GM23338 (cell line): ENCODE results near the gene SDHAF4. TPM values are rescaled to one million over a fixed set of nuclear protein-coding genes. Genes with fewer than 3 reads are reported as not detected.

Experiments used
- ATAC-seq: fragments of 200-7000 bp; cut with Tn5 transposase; 3 replicates; pipeline ENCODE4 v1.9.1; 2020
- DNase-seq: peaks from one replicate; pipeline ENCODE4 v3.0.0-alpha.2; 2015; ENCODE audit warnings: low spot score
- H2AFZ ChIP-seq: fragments of 200-600 bp; sonication (generic); 2 replicates; pipeline ENCODE4 v1.8.0; 2016; ENCODE audit warnings: antibody characterized with exemption, mild to moderate bottlenecking, moderate library complexity
- H3F3A ChIP-seq: fragments of 200-600 bp; sonication (generic); replicated peaks from 2 replicates; pipeline ENCODE4 v1.8.0; 2017; ENCODE audit warnings: antibody characterized with exemption, mixed run types, low read depth
- H3K27ac ChIP-seq: fragments of 200-600 bp; sonication (generic); 2 replicates; pipeline ENCODE4 v1.6.1; 2016; ENCODE audit warnings: low read depth
- H3K27me3 ChIP-seq: fragments of 200-600 bp; sonication (generic); 2 replicates; pipeline ENCODE4 v1.8.0; 2016; ENCODE audit warnings: mild to moderate bottlenecking, mixed run types, moderate library complexity; ENCODE audit not compliant: insufficient read depth
- H3K36me3 ChIP-seq: fragments of 200-600 bp; sonication (generic); 2 replicates; pipeline ENCODE4 v1.8.0; 2016; ENCODE audit warnings: mild to moderate bottlenecking; ENCODE audit not compliant: insufficient read depth
- H3K4me1 ChIP-seq: fragments of 200-600 bp; sonication (generic); 2 replicates; pipeline ENCODE4 v1.8.0; 2016; ENCODE audit warnings: mild to moderate bottlenecking, moderate library complexity; ENCODE audit not compliant: insufficient read depth
- H3K4me2 ChIP-seq: fragments of 200-600 bp; sonication (generic); 2 replicates; pipeline ENCODE4 v1.7.1; 2017; ENCODE audit warnings: mixed run types
- H3K4me3 ChIP-seq: fragments of 200-600 bp; sonication (generic); 2 replicates; pipeline ENCODE4 v1.6.1; 2016; ENCODE audit warnings: mixed run types
- H3K79me2 ChIP-seq: fragments of 200-600 bp; sonication (generic); replicated peaks from 2 replicates; pipeline ENCODE4 v1.8.0; 2017; ENCODE audit warnings: mild to moderate bottlenecking; ENCODE audit not compliant: insufficient read depth
- H3K9me2 ChIP-seq: fragments of 200-600 bp; sonication (generic); 2 replicates; pipeline ENCODE4 v1.8.0; 2017; ENCODE audit not compliant: insufficient read depth
- H4K20me1 ChIP-seq: fragments of 200-600 bp; sonication (generic); replicated peaks from 2 replicates; pipeline ENCODE4 v1.8.0; 2017; ENCODE audit warnings: mild to moderate bottlenecking; ENCODE audit not compliant: insufficient read depth
- H3K27ac Mint-ChIP-seq: 2 replicates; pipeline ENCODE4 v1.8.0; 2020; ENCODE audit warnings: inconsistent platforms, mild to moderate bottlenecking, moderate library complexity, mixed read lengths
- H3K27me3 Mint-ChIP-seq: 3 replicates; pipeline ENCODE4 v1.8.0; 2022; ENCODE audit warnings: low read depth, mild to moderate bottlenecking, moderate library complexity, mixed read lengths, inconsistent platforms; ENCODE audit not compliant: insufficient read depth, poor library complexity
- H3K36me3 Mint-ChIP-seq: 3 replicates; pipeline ENCODE4 v1.8.0; 2021; ENCODE audit warnings: low read depth, mild to moderate bottlenecking, inconsistent platforms, moderate library complexity, mixed read lengths
- H3K4me1 Mint-ChIP-seq: 3 replicates; pipeline ENCODE4 v1.8.0; 2020; ENCODE audit warnings: mild to moderate bottlenecking, inconsistent platforms, mixed read lengths
- H3K4me3 Mint-ChIP-seq: 3 replicates; pipeline ENCODE4 v1.8.0; 2021; ENCODE audit warnings: moderate library complexity, mild to moderate bottlenecking, inconsistent platforms, mixed read lengths
- H3K9me3 Mint-ChIP-seq: 3 replicates; pipeline ENCODE4 v1.8.0; 2020; ENCODE audit warnings: moderate library complexity, mild to moderate bottlenecking, inconsistent platforms, mixed read lengths
- CTCF ChIP-seq, 2 experiments: fragments of 200-600 bp in 1 of 2; sonication (generic) in 1 of 2; conservative IDR thresholded peaks; 2 replicates each; pipeline versions ENCODE4 v1.5.1 to v1.6.1; 2016 to 2017; ENCODE audit warnings: antibody characterized with exemption in 2 of 2, low read depth in 2 of 2, mild to moderate bottlenecking in 2 of 2, moderate library complexity in 1 of 2
- ETS1 ChIP-seq: IDR thresholded peaks from 2 replicates; pipeline ENCODE4 v1.6.1; 2016; ENCODE audit warnings: antibody characterized with exemption
- EZH2 ChIP-seq: fragments of 200-600 bp; sonication (generic); IDR thresholded peaks from one replicate; pipeline ENCODE4 v1.8.0; 2017; ENCODE audit warnings: antibody characterized with exemption, mild to moderate bottlenecking, low read depth; ENCODE audit not compliant: unreplicated experiment
- EZH2phosphoT487 ChIP-seq: fragments of 200-600 bp; sonication (generic); IDR thresholded peaks from one replicate; pipeline ENCODE4 v1.8.1; 2018; ENCODE audit warnings: antibody characterized with exemption; ENCODE audit not compliant: unreplicated experiment
- JUNB ChIP-seq: IDR thresholded peaks from one replicate; pipeline ENCODE4 v1.6.1; 2016; ENCODE audit warnings: antibody characterized with exemption; ENCODE audit not compliant: unreplicated experiment
- NANOG ChIP-seq: IDR thresholded peaks from 2 replicates; pipeline ENCODE4 v1.6.1; 2016; ENCODE audit warnings: antibody characterized with exemption, borderline replicate concordance
- POLR2AphosphoS5 ChIP-seq: IDR thresholded peaks from 2 replicates; pipeline ENCODE4 v1.6.1; 2016; ENCODE audit warnings: antibody characterized with exemption, low read depth
- STAT1 ChIP-seq: IDR thresholded peaks from one replicate; pipeline ENCODE4 v1.6.1; 2016; ENCODE audit warnings: antibody characterized with exemption; ENCODE audit not compliant: unreplicated experiment
- ZNF114 ChIP-seq: fragments of 250-450 bp; sonication (Bioruptor Pico); IDR thresholded peaks from 2 replicates; pipeline ENCODE4 v1.5.0; 2020; ENCODE audit warnings: mild to moderate bottlenecking, moderate library complexity
- ZNF331 ChIP-seq: fragments of 250-450 bp; sonication (Bioruptor Pico); IDR thresholded peaks from 2 replicates; pipeline ENCODE4 v1.5.0; 2020; ENCODE audit warnings: low read depth, mild to moderate bottlenecking, moderate library complexity
- ZNF462 ChIP-seq: fragments of 250-450 bp; sonication (Bioruptor Pico); IDR thresholded peaks from 2 replicates; pipeline ENCODE4 v1.5.0; 2020; ENCODE audit warnings: mild to moderate bottlenecking, moderate library complexity
- polyA plus RNA-seq: library from polyadenylated mRNA; unstranded; fragments of >200 nt; fragmentation: Nextera tagmentation; extraction: Ambion mirVana; gene quantifications from 2 replicates; pipeline ENCODE4 v1.2.1, GENCODE V29; 2016
- total RNA-seq: library from RNA; depleted of rRNA; stranded (reverse); fragments of >200 nt; shearing (Covaris generic); gene quantifications from 2 replicates; pipeline ENCODE4 v1.2.3, GENCODE V29; 2014

SDHAF4 gene
- total and polyA plus RNA-seq, 2 experiments from 2014 or later: 12.2 to 30.4 TPM

GRCh38 chr6:70547313-70547712 lies 19.4 kb upstream of the SDHAF4 start:
- ATAC-seq (peak; percentile 91), DNase-seq (peak; percentile 44)
- H3K4me3 ChIP-seq: no peak overlapping the region
- Mint-ChIP-seq H3K36me3 (peaks cover 6% of the 10 kb centered on the region; the same call in 1 of the 3 replicates), H3K27ac (no peak overlapping the region), H3K9me3 (no peaks in the 10 kb centered on the region), H3K4me1 (peaks cover 10% of the 10 kb centered on the region), H3K4me3 (no peak overlapping the region), H3K27me3 (no peaks in the 10 kb centered on the region)
- H3K79me2 ChIP-seq: no peaks in the 10 kb centered on the region
- H3K27ac ChIP-seq: no peak overlapping the region
- peaks cover 10% of the 10 kb centered on the region for H3K4me1 ChIP-seq
- H3F3A ChIP-seq: no peaks in the 10 kb centered on the region
- H3K4me2 ChIP-seq: no peak overlapping the region
- peak; percentile 48 to 62 for TF ChIP-seq CTCF (conservative IDR thresholded peaks at IDR 0.05; ENCODE audit: low read depth in 2 of 2)
- no peak for TF ChIP-seq EZH2phosphoT487
- no peak overlapping the region for H2AFZ ChIP-seq
- H4K20me1 ChIP-seq: no peaks in the 10 kb centered on the region
- no peaks in the 10 kb centered on the region for H3K27me3 ChIP-seq
- no peaks in the 10 kb centered on the region for H3K36me3 ChIP-seq
- no peaks in the 10 kb centered on the region for H3K9me2 ChIP-seq

- Histone ChIP-seq H3K4me3 (no peak overlapping the region), H3K4me2 (no peak overlapping the region), H3K9me2 (no peaks in the 10 kb centered on the region), H3K27me3 (no peaks in the 10 kb centered on the region), H3K4me1 (peaks cover 10% of the 10 kb centered on the region), H3K79me2 (no peaks in the 10 kb centered on the region), H3F3A (no peaks in the 10 kb centered on the region), H2AFZ (no peak overlapping the region), H4K20me1 (no peaks in the 10 kb centered on the region), H3K36me3 (no peaks in the 10 kb centered on the region), H3K27ac (0 out of 2 replicates have a peak overlapping the region, but pooled peaks have one; percentile 5)
- Mint-ChIP-seq H3K4me3 (no peak overlapping the region), H3K9me3 (no peaks in the 10 kb centered on the region), H3K4me1 (peaks cover 10% of the 10 kb centered on the region), H3K27me3 (no peaks in the 10 kb centered on the region), H3K27ac (no peak overlapping the region), H3K36me3 (peaks cover 6% of the 10 kb centered on the region; the same call in 1 of the 3 replicates)
- ATAC-seq (peak; percentile 45; the same call in 2 of the 3 replicates), DNase-seq (no peak)
- TF ChIP-seq EZH2: no peak
- TF ChIP-seq ETS1: no peak
- no peak for TF ChIP-seq STAT1
- TF ChIP-seq ZNF114: no peak
- no peak for TF ChIP-seq EZH2phosphoT487
- TF ChIP-seq POLR2AphosphoS5: no peak
- no peak for TF ChIP-seq JUNB
- no peak for TF ChIP-seq ZNF331 (CRISPR knock-in tag)
- TF ChIP-seq NANOG: no peak
- no peak for TF ChIP-seq ZNF462 (CRISPR knock-in tag)
Measured at GRCh38 chr6:70547905-70548304, 18.8 kb upstream of the SDHAF4 start.
